HG02884 (cell line): ENCODE measurements around the gene SEC16A.

ENCODE experiments used
- ATAC-seq: cut with Tn5 transposase; IDR thresholded peaks from one replicate; pipeline ENCODE4 v1.9.1; 2021; ENCODE audit warnings: mild to moderate bottlenecking, moderate library complexity; ENCODE audit not compliant: unreplicated experiment

Gene SEC16A

DNA sequence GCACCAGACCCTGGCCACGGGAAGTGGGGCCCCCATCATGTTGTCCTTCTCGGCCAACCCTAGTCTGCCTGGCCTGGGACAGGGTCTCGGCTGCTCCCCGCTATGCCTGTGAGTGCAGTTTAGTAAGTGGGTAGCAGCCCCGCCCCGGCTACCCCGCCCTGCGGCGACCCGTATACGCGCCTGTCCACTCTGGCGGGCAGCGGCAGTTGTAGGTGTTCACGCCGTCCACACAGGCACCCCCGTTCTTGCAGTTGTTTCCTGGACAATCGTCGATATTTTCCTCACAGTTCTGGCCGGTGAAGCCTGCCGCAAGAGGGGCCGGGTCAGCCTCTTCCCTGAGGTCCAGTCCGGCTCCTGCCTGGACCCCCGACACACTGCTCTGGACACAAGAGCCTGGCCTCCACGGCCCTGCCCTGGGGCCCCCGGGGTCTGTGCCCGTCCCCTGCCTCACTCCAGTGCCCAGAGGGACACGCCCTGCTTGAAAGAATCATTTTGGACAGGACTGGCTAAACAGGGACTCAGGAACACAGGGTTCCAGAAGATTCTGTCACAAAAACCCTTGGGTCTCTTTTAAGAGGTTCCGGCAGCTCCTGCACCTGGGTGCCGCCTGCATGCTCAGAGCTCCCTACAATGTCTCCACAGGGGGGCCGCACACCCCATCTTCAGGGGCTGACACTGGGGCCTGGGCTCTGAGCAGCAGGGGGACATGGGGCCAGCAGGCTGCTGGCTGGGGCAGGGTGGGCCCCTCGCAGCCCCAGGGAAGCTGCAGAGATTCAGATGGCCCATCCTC lies 36.6 kb upstream of the SEC16A start:
- ATAC-seq, result no peak

DNA sequence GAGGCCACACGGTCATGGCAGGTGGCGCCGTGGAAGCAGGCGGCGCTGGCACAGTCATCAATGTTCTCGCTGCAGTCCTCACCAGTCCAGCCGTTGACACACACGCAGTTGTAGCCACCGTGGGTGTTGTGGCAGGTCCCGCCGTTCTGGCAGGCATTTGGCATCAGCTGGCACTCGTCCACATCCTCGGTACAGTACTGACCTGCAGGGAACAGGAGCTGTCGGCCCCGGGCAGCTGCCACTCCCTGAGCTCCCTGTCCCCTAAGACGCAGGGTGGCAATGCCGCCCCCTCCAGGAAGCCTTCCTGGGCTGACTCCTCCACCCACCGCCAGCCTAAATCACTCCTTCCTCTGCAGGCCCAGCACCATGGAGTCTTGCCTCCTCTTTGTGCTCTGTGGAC lies 35.8 kb upstream of the SEC16A start:
- no peak for ATAC-seq

DNA sequence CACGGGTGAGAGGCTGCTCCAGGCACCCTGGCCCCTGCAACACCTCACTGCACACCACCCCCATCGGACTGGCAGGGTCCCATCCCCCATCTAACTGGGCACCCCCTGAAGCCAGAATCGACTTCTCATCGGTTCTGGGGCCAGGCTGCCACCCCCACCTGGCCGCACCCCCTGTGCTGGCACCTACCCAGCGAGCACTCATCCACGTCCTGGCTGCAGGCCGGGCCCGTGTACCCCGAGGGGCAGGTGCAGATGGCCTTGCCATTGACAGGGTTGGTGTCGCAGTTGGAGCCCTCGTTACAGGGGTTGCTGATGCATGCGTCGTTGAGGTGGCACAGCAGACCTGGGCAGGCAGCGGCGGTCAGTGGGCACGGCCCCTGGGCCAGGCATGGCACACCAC lies 35.1 kb upstream of the SEC16A start:
- ATAC-seq, result no peak

DNA sequence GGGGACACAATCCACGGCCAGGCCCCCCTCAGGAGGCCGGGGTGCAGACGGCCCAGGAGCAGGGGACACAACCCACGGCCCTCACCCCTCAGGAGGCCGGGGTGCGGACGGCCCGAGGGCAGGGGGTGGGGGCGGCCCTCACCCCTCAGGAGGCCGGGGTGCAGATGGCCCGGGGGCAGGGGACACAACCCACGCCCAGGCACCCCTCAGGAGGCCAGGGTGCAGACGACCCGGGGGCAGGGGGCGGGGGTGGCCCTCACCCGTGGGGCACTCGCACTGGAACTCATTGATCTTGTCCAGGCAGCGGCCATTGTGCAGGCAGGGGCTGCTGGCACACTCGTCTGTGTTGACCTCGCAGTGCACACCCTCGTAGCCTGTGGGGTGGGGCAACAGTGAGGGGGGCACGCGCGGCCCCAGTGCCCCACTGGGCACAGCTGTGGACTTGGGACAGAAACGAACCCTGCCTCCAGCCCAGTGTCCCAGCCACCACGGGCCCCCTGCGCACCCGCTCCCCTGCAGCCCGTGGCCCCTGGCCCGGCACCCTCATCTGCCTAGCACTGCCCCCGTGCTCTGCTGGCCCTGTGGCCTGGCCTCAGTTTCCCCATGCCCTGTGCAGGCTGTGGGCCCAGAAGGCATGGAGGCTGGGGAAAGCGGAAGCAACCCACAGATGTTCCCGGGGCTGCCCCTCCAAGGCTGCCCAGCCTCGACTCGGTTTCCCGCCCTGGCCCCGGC lies 34.3 kb upstream of the SEC16A start:
- no peak for ATAC-seq

DNA sequence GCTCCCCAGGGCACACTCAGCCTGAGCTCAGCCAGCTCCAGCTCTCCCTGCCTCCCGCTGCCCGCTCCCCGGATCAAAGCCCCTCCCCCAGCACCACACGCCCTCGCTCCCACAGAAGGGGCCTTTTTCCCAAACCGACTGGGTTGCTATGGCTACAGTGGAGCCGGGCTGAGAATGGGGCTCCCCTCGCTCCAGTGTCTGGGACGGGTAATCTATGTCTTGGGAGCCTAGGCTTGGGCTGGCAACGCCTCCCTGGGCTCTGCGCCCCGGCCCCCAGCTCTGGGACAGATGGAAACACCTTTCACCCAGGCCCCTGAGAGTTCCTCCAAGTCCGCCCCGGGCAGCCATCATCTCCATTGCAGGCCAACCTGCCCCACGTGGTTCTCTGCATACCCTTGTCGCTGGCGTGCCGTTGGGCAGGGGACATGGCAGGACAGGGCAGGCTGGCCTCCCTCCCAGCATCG lies 33.4 kb upstream of the SEC16A start:
- no peak for ATAC-seq

DNA sequence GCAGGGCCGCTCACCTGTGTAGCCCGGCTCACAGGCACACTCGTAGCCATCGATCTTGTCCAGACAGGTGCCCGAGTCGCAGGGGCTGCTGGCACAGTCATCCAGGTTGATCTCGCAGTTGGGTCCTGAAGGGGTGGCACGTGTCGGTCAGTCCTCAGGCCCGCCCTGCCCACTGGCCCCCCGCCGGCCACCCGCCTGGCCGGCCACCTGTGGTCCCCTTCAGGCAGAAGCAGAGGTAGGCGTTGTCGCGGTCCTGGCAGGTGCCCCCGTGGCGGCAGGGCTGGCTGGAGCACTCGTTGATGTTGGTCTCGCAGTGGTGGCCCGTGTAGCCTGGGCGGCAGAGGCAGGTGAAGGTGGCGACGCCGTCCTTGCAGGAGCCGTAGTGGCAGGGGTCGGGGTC lies 32.4 kb upstream of the SEC16A start:
- no peak for ATAC-seq

DNA sequence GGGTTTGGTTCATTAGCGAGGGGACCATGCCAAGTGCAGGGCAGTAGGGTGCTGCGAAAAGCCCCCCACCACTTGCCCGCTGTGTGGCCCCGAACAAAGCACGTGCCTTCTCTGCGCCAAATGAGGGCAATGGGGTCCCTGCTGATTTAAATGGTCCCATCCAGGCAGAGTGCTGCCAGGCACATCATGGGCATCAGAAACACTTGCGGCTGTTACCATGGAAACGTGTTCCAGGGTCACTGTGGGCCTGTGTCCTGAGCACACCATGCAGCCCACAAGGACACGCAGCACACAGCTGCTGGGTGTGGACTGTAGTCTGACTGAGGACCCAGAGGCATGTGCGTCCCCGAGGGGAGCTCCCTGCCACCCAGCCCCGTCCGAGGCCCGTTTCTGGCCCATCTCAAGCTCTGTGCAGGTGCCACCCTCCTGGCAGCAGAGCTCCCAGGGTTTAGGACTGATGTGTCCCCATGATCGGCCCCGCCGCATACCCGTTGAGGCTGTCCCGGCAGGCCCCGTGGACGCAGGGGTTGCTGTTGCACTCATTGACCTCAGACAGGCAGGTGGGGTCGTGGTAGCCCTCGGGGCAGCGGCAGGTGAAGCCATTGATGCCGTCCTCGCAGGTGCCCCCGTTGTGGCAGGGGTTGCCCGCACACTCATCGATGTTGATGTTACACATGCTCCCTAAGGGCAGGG lies 31.3 kb upstream of the SEC16A start:
- no peak for ATAC-seq

DNA sequence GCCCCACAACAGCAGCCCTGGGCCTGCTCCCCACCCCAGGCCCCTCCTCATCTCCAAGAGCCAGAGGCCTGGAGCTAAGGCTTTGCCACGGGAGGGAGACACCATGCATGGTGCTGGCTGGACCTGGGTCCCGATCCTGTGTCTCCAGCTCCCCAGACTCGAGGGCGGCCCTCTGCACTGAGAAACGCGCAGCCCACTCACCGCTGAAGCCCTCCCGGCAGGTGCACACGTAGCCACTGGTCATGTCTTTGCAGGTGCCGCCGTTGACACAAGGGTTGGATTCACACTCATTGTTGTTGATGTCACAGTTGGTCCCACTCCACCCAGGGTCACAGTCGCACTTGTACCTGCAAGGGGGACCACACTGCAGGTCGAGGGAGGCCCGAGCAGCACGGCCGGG lies 30.4 kb upstream of the SEC16A start:
- no peak for ATAC-seq

DNA sequence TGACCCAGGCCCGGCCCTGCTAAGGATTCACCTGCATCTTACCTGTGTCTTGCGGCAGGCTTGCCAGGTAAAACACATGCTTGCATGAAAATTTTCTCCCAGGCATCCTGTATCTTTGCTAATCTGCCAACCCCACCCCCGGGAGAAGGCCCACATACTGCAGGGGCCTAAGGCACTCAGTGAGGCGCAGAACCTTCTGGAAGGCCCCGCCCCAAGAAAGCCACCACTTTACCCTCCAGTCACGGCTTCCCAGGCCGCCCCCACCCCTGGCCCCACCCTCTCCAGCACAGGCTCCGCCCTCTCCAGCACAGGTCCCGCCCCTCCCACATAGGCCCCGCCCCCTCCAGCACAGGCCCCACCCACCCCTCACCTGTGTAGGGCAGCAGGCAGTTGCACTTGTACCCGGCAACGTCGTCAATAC lies 29.8 kb upstream of the SEC16A start:
- ATAC-seq, result no peak

DNA sequence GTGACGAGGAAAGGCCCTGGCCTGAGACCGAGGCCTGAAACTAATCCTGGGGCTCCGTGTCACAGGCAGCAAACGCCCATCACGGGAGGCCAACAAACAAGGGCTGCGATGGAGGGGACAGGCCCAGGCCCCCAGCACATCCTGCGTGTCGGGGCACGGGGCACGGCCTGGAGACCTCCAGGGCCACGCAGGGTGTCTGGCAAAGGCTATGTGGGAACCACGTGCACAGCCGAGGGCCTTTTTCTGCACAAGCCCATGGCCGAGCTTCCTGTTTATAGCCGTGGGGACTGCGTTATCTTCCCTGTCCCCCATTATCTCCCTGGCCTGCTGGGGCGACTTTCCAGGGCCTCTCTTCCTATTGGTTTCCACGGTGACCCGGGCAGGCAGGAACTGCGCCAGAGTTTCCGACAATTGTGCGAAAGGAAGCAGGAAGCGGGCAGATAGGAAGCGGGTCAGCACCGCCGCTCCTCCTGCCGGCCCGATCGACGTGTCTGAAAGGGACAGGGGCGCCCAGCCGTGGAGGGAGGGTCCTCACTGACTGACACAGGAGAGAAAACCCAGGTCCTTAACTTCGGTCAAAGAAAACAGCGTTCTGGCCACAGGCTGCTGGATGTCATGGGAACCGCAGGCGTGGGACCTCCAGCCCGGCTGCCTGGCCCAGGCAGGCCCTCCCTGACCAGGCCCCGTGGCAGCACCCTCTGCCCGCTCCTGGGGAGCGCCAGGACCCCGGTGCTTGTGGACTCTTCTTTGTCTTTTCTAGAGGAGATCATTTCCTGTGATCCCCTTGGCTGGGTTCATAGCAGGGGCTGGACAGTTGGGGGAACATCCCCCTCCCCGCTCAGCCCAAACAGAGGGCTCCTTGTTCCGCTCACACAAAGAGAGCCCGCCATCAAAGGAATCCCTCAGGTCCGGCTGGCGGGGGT lies 29.1 kb upstream of the SEC16A start:
- no peak for ATAC-seq

DNA sequence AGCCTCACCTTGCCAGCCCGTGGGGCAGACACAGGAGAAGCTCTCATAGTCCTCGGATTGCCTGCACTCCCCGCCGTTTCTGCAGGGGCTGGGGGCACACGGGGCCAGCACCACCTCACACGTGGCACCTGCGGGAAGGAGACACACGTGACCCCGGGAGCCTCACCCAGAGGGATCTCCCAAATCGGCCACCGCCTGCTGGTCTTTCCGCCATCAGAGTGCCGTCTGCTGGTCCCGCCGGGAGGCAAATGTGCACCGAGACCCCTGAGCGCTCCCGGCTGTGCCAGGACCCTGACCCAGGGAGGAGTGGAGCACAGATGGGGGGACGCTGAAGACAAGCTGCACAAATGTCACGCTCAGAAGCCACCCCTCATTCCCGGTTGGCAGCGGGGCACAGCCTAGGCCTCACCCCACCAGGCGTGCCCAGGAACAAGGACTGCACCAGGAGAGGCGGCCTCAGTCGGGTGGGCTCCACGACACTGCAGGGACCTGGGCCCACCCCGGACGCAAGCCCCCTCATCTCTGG lies 28.4 kb upstream of the SEC16A start:
- no peak for ATAC-seq

DNA sequence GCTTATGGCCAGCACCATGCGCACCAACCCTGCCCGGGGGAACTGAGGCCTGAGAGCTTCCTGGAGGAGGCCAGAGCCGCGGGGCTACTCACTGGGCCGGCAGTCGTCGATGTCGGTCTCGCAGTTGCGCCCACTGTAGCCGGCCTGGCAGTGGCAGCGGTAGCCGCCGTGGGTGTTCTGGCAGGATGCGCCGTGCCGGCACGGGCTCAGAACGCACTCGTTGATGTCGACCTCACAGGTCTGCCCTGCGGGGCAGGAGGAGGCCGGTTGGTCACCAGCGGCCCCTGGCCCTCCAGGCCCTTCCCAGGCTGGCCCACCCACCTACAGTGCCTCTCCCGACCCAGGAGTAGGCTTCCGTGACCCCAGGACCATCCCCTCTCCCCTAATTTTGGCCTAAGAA lies 27.7 kb upstream of the SEC16A start:
- ATAC-seq, result no peak

DNA sequence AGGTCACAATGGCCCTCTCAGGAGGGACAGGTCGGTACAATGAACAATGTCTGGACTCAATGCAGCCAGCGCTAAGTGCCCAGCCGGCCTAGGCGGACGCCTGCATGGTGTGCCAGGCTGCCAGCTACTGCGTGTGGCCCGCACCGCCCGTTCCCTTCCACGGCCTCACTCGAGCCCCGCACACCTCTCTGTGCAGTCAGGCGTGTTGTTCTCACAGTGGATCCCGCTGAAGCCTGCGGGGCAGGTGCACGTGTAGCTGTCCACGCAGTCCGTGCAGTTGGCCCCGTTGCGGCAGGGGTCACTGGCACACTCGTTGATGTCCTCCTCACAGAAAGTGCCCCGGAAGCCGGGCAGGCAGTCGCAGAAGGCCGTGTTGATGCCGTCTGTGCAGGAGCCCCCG lies 26.7 kb upstream of the SEC16A start:
- no peak for ATAC-seq

DNA sequence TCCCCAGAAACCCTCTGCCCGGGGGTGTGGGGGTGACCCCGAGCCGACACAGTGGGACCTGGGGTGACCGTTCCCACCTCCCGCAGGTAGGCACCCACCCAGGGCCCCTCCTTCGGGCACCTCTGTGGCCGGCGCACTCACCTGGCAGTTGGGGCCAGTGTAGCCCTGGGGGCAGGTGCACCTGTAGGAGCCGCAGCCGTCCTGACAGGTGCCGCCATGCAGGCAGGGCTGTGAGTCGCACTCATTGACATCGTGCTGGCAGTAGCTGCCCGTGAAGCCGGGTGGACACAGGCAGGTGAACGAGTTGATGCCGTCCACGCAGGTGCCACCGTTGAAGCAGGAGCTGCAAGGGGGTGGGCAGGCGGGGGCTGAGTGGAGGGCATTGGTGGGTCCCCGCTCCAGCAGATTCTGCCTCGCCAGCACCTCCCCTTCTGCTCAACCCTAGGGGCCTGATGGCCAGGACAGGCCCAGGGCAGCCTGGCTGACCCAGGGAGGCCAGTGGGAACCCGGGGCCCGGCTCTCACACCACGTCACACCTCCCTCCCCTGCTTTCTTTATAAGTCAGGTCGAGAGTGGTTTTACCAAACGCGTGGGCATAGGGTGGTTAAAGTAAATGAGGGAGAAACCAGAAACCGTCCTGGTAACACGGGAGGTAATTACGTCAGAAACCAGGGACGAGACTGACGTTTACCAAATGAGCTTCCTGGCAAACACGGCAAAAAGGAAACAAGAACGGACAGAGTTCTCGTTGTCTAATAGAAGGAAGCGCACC lies 26.1 kb upstream of the SEC16A start:
- ATAC-seq, result no peak

DNA sequence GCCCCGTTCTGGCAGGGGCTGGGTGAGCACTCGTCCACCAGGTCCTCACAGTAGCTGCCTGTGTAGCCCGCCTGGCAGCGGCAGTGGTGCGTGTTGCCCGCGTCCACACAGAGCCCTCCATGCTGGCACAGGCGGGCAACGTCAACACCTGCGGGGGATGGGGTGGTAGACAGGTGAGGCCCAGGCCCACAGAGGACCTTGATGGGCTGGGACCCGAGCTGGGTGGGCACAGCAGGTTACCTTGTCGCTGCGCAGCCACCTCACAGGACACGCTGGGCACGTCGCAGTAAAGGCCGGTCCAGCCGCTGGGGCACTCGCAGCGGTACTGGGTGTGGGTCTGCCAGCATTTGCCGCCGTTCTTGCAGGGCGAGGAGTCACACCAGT lies 25.1 kb upstream of the SEC16A start:
- no peak for ATAC-seq

DNA sequence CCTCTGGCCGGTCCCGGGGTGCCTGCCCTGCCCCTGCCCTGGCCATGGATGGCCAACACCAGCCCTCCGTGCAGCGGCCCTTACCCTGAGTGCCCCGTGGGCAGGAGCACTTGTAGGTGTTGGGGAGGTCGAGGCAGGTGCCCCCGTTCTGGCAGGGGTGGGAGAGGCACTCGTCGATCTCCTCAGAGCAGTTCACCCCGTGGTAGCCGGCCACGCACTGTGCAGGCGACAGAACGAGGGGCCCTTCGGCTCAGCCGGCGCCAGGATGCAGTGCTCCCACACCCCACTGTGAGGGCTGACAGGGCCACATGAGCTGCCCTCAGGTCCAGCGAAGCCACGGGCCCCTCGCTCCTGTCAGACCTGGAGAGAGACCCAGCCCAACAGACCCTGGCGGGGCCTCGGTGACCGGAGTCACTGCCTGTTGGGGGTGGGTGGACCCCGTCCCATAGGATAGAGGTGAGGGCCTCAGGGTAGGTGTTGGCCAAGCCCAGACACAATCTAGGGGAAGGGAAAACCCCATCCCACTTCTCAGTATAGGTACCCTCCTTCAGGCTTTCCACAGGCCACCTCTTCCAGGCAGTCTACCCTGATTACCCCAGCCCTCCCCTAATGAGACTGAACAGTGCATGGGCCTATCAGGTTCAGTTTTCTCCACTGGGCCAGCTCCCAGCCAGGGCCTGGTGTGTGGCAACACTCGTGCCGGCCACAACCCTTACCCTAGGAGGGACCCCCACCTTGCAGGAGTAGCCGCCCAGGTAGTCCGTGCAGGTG lies 24.6 kb upstream of the SEC16A start:
- no peak for ATAC-seq

DNA sequence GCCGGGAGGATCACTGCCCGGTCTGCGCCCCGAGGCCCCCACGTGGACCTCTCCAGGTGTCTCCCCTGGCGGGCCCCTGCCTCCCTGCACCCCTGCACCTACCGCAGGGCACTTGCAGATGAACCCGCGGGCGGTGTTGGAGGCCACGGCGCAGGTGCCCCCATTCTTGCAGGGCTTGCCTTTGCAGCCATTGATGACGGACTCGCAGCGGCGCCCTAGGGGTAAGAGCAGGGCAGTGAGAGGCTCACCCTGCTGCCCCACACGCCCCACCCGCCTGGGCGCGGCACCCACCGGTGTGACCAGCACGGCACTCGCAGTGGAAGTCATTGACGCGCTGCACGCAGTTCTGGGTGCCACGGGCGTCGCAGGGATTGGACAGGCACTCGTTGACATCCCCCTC lies 23.6 kb upstream of the SEC16A start:
- no peak for ATAC-seq

DNA sequence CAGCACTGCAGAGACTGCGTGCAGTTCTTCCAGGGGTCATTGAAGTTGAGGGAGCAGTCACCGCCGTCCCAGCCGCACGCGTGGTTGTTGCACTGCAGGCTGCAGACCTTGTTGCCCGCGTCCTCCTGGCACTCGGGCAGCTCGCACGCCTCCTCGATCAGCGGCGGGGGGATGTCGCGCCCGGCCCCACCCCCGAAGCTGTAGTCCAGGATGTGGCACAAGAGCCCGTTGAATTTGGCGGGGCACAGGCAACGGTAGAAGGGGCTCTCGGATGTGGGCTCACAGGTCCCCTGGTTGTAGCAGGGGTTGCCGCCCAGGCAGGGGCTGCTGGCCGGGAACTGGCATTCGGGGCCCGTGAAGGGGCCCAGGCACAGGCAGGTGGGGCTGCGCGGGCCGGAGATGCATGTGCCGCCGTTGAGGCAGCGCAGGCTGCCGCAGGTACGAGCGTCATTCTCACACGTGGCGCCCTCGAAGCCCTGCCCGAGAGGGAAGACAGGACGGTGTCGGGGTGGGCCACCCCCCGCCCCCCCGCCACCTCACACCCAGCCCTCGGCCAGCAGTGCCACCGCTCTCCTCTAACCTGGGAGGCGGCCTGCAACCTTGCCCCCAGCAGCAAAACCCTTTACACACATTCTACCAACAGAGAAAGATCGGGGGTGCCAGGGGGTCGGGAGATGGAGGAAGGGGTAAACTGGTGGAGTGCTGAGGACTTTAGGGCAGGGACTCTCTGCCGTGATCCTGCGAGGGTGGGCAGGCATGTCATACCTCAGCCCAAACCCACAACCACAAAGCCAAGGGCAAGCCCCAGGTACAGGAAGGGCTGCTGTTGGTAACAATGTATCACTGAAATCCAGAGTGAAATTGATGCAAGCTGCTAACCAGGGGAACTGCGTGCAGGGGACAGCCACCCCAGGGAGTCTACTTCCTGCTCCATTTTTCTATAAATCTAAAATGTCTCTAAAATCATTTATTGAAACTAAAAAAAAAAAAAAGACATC lies 22.9 kb upstream of the SEC16A start:
- no peak for ATAC-seq
